ENCODE data around the gene FAM186B.

DNA sequence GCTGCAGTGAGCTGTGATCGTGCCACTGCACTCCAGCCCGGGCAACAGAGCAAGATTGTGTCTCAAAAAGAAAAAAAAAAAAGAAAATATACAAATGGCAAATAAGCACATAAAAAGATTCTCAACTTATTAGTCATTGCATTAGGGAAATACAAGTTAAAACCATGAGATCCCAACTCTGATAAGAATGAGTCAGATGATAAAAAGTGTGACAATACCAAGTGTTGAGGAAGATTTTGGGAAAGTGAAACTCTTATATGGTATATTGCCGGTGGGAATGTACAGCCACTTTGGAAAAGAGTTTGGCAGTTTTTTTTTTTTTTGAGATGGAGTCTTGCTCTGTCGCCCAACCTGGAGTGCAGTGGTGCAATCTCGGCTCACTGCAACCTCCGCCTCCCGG is 10.3 kb upstream of the FAM186B start:
- TF ChIP-seq NR2C2 (CRISPR knock-in tag; IDR thresholded peaks at IDR 0.05): no peak
- no peak for TF ChIP-seq AR (CRISPR knock-in tag; IDR thresholded peaks at IDR 0.05)
- no peak for TF ChIP-seq CTCF (IDR thresholded peaks at IDR 0.05)
- no peak for TF ChIP-seq AFF4 (CRISPR knock-in tag; IDR thresholded peaks at IDR 0.05; ENCODE audit: borderline replicate concordance)
- TF ChIP-seq JUN (CRISPR knock-in tag; IDR thresholded peaks at IDR 0.05): no peak
- TF ChIP-seq ATF3 (CRISPR knock-in tag; conservative IDR thresholded peaks at IDR 0.05): no peak
- TF ChIP-seq, protein P1, sequence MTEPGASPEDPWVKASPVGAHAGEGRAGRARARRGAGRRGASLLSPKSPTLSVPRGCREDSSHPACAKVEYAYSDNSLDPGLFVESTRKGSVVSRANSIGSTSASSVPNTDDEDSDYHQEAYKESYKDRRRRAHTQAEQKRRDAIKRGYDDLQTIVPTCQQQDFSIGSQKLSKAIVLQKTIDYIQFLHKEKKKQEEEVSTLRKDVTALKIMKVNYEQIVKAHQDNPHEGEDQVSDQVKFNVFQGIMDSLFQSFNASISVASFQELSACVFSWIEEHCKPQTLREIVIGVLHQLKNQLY (CRISPR knock-in tag; IDR thresholded peaks at IDR 0.05): no peak
- no peak for TF ChIP-seq TP53 (CRISPR knock-in tag; IDR thresholded peaks at IDR 0.05)
- no peak for TF ChIP-seq ZNF512 (CRISPR knock-in tag; IDR thresholded peaks at IDR 0.05; ENCODE audit: borderline replicate concordance)
- no peak for TF ChIP-seq MYBL2 (CRISPR knock-in tag; IDR thresholded peaks at IDR 0.05)
- no peak for TF ChIP-seq USF2 (CRISPR knock-in tag; IDR thresholded peaks at IDR 0.05)

Data from WTC11 (cell line).